NCI-H774 (cell line): ENCODE measurements around the gene RNF150.
A peak's percentile ranks its signal among the peaks of the same experiment; 100 is the strongest.
"Not testable (repeated sequence)": the region's sequence is repeated elsewhere in the genome, so short reads cannot be mapped to it uniquely, and the experiment has no call there.

ENCODE experiments used
- DNase-seq: peaks from one replicate; lab custom pipeline; 2025; lab: John Stamatoyannopoulos, UW

Gene RNF150

DNA sequence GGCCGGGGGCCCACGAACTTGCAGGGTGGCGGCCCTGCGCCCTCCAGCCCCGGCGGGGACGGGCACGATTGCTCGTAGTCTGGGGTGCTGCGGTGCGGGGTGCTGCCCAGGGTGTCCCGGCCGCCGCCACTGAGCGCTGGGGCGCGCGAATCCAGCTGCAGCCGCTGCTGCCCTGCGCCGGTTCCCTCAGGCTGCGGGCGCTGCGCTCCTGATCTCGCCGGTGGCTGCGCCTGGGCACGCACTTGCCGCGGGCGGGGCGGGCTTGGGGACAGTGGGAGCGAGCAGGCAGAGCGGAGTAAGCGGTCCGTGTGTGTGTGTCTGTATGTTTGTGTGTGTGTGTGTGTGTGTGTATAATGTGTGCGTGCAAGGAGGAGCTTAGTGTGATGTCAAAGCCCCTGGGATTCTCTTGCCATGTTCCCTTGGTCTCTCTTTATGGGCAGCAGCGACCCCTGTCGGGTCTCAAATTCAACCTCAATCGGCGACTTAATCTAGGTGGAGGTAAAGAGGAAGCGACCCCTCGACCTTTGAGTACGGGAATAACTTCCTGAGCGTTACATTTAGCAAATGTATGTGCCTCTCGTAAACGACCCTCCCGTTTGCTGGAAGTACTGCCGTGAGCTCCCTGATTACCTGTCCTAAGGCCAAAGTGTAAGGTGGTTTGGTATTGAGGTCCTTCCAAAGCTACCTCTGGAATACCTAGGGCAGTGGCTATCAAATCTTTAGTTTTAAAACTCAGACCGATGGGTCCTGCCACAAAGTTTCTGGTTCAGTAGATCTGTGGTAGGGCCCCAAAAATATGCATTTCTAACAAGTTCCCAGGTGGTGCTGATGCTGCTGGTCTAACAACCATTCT lies at the start of gene RNF150:
TSS of gene RNF150 (minus strand) at position 324 of the 853 bp plus-strand sequence.
- peak; percentile 59 for DNase-seq

DNA sequence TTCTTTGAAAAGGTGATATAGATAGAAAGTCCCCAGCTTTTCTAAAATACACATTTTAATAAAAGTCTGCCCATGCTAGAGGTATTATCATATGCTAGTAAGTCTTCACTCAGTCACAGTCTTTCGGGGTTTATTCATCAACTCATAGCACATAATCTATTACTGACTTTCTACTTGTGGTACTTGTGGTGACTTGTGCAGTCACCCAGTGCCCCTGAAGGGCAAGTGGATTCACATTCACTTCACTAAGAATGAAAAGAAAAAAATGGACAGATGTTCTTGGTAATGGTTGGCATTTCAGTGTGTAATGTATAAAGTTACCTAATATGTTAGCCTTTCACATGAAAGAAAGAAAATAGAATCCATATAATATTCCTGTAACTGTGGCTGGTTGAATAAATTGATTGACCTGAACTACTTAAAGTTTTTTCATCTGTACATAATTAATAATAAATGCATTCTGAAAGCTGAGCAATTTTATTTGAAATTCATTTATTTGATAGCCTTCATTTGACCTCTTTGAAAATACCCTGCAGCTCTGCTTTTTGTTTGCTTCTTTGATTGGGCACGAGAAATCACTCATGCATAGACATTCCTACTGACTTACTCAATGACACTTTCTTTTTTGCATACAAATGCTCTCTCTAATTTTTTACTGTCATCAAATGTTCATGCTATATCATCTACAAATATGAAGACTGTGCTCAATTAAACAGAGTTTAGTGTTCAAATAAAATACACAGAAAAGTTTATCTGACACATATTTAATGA lies 47.9 kb upstream of the RNF150 start:
- no peak for DNase-seq

DNA sequence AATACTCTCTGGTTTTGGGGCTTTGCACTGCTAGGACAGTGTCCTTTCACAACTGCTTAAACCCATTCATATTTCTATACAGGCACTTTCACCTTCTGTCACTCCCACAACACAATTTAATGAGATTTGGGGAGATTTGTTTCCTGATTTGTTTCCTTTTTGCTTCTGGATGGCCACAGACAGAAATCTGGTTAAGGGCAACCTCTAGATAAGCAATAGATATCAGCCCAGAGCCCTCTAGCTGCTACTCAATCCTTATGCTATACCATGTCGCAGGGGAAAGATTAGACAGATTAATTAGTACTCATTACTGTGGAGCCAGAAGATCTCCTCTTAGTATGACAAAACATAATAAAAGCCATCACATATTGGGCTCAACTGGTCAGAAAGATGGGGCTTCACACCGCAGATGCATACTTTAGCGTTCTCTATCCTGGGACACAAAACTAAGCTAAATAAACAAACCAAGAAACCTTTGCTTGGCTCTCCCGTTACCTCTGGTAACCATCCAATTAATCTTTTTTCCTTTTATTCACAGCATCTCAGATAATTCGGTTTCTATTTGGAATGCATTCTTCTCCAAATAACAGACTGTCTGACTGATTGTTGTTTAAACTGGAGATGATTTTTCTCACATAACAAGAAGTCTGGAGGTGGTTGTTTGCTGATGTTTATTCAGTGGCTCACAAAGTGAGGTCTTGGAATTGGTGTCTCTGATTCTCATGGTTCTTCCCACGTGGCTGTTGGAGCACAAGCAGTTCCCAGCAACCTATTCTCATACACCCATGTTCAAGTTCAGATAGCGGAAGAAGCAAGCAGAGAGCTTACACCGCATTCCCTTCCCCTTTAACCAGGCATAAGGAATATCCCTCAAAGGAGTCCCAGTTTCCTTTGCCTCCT lies 46.5 kb upstream of the RNF150 start:
- no peak for DNase-seq

DNA sequence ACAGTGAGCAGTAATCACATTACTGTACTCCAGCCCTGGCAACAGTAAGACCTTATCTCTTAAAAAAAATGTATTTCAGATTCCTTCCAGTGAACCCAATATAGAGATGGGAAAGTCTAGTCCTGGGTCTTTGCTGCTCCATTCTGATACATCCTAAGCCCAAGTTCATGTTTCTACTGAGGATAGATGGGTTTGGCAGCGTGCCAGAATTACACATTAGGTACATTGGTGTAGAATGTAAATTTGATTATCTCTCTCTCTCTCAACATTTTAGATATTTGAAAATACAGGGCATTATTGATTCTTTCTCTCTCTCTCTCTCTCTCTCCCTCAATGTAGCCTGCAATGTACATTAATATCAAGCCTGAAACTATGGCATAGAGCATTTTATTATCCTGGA lies 43.9 kb upstream of the RNF150 start:
- DNase-seq = no peak

DNA sequence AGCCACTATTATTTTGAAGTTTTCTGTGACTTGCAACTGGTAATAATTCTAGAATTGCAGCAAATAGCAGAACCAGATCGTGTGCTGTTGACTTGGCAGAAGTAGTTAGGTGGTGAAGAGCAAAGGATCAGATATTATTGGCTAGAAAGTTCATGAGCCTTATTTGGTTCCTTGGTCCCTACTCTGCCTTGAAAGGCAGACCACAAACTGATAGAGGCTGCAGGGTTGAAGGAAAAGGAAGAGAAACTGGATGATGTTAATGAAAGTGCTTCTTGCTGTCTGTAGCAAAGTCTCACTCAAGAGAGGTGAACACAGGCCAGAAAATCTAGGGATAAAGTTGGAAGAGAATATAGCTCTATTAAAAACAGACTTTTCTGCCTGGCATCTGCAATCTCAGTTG lies 41.2 kb upstream of the RNF150 start:
- DNase-seq = no peak

DNA sequence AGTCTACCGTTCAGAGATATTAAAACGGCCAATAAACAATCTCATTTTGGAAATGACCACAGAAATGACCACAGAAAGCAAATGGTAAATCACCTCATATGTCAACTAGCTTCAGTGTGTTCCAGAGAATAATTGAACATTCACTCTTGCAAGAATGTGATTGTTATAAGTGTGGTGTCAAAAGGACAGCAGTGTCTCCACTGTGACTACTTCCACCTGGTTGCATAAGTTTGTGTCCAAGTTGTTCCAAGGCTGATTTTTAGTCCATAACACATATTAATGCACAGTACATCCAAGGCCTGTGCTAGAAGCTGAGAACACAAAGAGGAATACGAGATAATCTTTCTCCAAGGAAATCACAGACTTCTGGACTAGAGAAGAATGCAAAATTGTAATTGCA lies 37.4 kb upstream of the RNF150 start:
- DNase-seq = no peak

DNA sequence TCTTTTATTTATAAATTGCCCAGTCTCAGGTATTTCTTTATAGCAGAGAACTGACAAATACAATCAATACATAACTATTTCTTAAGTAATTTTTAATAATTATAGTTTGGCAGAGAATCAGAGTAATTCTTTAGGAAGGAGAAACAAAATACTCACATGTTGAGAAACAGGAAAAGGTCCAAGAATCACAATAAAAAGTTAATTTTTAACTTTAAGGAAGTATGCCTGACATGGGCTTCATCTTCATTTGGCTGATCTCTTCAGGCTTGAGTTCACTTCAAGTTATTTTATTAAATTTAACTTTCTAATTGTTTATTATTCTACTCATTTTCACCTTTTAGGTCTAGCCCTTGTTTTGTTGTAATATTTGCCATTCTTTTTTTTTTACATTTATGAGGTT lies 36.1 kb upstream of the RNF150 start:
- DNase-seq = no peak

DNA sequence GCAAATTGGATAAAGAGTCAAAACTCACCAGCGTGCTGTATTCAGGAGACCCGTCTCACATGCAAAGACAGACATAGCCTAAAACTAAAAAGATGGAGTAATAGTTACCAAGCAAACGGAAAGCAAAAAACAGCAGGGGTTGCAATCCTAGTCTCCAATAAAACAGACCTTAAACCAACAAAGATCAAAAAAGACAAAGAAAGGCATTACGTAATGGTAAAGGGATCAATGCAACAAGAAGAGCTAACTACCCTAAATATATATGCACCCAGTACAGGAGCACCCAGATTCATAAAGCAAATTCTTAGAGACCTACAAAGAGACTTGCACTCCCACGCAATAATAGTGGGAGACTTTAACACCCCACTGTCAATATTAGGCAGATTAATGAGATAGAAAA lies 31.7 kb upstream of the RNF150 start:
- DNase-seq = not testable (repeated sequence)

DNA sequence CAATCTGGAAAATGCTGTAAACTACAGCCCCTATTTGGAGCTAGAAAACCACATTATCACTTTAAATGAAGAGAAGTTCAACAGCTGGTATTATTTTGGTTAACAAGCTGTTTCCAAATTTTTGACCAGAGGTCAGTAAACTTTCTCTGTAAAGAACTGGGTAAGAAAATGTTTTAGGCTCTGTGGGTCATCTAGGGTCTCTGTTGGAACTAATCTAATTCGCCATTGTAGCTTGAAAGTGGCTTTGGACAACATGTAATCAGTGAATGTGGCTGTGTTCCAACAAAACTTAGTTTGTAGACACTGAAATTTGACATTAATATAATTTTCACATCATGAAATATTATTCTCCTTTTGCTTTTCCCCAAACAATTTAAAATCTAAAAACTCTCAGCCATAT lies 25.8 kb upstream of the RNF150 start:
- no peak for DNase-seq

DNA sequence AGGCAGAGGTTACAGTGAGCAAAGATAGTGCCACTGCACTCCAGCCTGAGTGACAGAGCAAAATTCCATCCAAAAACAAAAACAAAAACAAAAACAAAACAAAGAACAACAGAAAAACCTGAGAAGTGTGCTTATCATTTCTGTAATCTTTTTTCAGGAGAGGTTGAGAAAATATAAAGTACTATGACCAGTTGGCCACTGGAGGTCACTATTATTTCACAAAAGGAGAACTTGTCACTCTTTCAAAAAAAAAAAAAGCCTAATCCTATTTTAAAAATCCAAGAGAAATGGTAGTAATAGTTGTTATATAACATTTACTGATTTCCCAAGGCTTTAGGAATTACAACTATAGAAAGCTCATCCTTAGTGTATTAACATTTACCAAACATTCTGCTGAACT lies 24.9 kb upstream of the RNF150 start:
- DNase-seq = no peak

DNA sequence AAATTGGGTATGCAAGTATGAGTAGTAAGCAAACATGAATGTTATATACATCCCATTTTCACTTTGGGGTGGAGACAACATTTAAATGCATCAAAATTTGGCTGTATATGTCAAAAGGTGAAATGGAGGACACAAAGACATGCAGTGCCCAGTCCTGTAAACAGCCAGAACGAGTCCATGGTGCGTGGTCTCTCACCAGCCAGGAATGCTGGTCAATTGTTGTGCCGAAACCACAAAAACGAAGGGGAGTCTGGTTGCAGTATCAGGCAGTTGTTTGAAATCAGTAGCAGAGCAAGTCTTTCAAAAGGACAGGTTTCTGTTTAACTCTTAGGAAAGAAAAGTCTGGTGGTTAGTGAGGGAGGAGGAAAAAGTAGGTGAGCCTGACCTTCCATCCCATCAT lies 22.3 kb upstream of the RNF150 start:
- DNase-seq = no peak

DNA sequence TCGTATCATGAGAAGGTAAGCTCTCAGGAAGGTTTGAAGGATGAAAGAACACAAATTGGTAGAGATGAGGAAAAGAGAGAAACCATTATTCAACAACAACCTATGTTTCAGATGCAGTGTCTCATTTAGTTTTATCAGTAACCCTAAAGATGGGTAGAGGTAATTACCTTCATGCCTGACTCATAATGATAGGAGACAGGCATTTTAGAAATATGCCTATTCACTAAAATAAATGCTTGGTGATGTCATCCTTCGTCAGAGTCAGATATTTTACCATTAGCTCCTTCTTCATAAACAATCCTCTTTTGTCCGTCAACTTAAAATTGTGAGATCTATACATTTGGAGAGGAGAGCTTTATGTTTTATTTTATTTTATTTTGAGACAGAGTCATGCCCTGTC lies 21.5 kb upstream of the RNF150 start:
- DNase-seq = no peak

DNA sequence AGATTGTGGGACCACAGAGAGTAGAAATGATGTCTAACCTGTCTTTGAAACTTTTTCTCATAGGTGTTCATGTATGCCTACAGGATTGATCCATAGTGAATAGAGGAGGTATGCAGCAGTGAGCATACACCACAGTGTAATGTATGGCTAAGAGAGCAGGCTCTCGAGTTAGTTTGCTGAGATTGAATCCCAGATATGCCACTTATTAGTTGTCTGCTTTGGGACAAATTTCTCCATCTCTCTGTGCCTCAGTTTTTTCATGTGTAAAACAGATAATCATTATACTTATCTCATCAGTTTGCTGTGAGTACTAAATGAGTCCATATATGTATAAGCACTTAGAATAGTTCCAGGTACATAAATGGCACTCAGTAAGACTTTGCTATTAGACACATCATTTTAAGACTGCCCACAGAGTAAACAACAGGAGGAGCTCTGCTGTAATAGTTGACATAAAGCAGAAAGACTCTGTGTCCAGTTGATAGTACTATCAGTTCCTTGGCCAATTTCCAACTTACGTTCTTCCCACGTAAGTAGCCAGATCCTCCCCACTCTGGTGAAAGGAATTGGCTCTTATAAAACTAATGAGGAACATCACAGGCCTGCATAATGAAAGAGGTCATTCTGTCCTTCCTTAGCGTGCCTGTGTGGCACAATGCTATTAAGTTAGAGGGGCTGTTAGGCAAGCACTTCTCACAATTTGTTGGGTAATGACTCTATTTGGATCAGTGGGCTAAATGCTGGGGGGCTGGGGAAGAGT lies 20.7 kb upstream of the RNF150 start:
- no peak for DNase-seq

DNA sequence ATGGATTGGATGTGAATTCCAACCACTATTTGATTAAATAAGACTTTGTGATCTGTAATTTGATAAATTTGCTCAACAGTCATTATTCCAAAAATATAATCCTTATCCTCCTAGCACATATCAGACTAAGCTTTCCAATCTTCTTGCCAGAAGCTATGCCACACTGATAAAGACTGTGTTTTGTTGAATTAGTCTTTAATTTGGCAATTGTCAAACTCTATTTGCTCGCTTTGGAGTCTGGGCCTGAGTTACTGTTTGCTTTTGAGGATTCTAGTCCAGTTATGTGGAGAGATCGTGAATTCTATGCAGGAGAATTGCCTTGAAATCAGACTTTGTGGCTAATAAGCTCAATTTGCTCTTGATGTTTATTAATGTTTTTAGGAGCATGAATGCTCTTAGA lies 10.9 kb upstream of the RNF150 start:
- no peak for DNase-seq

DNA sequence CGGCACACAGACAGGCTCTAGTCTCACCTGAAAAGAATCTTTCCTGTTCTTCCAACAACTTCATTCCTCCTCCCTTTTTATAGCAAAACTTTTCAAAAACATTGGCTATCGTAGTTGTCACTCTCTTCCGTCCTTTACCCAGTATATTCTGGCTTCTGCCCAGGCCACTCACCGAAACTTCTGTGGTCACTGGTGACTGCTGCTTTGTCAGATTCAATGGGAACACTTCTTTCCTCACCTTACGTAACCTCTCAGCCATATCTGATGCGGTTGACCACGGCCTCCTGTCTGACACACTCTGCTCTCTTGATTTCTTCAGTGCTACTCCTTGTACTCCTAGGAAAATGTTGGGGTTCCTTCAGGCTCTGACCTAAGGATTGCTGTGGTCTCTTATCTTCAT lies 9.2 kb upstream of the RNF150 start:
- no peak for DNase-seq

DNA sequence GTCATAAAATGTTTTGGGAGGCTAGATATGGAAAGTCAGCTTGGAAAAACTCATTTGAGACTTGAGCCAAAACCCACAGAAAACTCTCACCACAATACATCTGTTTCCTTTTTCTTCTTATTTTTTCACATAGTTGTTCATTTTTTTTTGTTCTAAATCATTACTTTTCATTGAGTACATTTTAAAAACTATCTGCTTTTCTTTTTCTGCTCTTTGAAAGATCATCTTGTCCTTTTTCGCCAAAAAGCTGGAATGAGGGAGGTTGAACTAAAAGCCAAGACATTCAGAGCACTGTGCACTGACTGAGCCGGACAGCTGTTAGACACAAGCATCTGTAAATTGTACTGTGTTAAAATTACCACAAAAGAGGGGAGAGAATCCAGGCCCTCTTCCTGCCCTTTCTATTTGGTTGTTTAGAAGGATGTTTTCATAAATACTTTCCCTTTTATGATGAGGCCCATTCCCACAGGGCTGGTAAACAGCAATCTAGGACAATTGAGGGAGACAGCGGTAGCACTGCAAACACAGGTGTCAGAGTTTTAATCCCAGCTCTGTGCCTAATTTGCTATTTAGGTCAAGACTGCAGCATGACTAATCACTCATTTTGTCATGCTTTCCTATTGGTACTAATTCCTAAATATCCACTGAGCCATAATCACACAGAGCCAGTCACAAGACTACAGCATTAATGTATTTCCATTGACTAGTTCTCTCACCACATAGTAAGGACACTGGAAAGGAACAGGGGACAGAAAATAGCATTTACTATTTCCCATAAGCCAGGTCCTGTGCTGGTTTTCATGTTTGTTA lies 7.3 kb upstream of the RNF150 start:
- DNase-seq = peak; percentile 32

DNA sequence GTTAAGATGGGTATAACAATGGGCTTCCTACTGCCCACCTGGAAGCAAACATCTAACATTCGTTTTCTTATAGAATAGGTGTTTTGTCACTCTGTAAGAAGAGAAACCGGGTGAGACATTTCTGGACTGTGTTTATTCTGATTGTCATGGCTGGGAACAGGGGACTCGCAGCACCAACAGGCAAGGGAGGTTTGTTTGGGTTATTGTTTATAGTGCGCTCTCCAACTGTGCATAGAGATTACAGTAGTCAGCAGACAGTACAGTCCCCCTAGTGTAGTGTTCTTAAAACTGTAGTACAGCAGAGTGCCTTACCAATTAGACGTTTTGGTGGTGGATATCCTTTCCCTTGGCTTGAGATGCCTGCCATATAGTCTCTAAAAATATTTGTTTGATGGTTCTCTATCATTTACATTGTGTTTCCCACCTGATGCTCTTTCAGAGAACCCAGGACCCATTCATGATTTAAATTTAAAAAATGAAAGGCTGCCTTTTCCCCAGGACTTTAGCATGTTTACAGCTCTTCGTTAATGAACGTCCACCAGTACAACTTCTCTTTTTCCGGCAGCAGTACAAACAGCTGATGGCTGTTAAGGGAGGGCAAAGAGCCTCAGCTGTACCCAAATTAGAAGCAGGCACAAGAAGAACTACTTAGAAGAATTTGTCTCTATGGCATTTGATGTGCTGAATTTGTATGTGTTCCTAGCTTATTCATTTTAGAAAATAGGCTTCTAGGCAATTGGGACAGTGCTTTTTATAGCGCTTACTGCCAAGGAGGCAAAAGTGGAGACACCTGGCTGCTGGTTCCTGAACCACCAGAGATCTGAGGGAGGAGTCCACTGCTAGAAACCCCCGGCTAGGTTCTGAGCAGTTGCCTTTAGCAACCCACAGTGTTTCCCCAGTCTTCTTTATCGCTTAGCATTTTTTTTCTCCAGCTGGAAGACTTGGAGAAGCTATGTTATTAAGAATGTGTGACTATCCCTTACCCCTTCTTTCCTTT lies 1.0 kb upstream of the RNF150 start:
- DNase-seq = no peak

DNA sequence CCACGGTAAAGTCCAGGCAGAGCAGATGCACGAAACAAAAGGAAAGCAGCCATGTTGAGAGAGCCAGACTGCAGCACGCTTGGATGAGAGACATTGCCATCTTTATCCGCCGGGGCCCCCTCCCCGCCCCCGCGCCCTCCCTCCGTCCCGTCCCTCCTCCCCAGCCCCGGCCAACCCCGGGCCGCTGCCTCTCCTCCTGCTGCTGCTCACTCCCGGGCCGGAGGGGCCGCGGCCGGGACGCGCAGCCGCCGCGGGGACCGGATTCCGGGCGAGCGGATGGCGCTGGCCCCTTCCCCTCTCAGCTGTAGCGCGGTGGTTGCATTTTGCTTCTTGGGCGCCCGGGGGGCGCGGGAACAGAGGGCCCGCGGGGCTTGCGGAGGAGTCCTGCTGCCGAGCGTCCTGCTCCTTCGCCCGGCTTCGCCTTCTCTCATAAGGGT lies 542 bp downstream of the RNF150 start:
- no peak for DNase-seq

DNA sequence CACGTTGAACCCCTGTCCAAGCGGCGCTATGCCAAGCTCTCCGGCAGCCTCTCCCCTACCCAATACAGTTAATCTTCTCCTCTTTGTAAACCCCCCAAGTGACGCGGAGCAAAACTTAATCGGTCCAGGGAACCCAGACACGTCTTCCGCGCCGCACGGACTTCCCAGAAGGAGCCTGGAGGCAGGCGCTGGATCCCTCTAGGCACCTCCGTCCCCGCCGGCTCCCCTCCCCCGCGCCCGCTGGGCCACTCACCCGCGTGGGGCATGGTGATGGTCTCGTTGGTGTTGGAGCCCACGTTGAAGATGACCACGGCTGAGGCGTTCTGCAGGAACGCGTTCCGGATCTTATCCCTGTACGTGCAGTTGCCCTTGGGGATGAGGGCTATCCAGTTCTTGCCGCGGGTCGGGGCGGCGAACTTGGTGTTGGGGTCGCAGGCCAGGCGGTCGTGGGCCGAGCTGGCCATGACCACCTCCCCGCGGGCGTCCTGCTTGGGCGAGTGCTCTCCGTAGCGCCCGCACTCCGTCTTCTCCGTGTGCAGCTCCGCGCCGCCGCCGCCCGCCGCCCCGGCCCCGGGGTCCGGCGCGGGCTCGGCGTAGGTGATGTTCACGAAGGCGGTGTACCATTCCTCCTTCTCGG lies 1.1 kb downstream of the RNF150 start:
- no peak for DNase-seq
